Measurements from ENCODE around the gene THADA. TPM values are rescaled to one million over a fixed set of nuclear protein-coding genes. Genes with fewer than 3 reads are reported as not detected.
"Not testable (repeated sequence)": the region's sequence is repeated elsewhere in the genome, so short reads cannot be mapped to it uniquely, and the experiment has no call there.

Gene THADA
- total RNA-seq, 1 donor from 2014 or later, result 40.4 TPM

DNA sequence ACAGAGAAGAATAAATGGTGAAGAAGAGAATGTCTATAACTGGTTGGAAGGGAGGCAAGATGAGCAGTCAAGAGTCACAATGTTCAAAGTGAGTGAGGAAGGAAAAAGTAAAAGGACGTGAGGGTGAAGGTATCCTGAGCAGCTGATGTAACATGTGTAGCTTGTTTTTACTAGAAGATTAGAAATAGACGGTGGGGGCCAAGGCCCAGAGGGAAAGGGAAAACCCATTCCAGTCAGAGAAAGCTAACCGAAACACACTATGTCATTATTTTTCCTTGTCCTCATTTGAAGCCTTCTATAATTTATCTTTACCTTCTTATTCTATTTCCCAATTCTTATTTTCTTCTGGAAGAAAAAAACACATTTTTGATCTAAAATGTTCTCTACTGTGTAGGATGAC is 176.6 kb downstream of the THADA start:
- intact Hi-C loops (cut with micrococcal nuclease), result no loop called here

DNA sequence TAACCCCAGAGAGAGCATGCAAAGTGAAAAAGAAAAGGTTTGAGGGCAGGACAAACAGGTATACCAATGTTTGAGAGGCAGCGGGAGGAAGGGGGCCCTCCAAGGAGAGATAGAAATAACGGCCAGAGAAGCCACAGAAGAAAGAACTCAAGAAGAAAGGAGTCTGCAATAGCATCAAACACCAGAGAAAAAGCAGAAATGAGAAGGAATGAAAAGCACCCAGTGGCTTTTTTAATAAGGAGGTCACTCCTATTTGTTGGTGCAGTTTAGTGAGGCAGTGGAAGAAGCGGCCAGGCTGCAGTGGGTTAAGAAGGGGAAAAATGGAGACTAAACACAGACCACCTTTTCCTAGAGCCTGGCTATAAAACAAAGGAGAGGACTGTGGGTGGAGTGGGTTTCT is 177.2 kb downstream of the THADA start:
- intact Hi-C loops (cut with micrococcal nuclease), result no loop called here

GRCh38 chr2:43417300-43417699 is 178.5 kb downstream of the THADA start:
- intact Hi-C loops (cut with micrococcal nuclease), result no loop called here

DNA sequence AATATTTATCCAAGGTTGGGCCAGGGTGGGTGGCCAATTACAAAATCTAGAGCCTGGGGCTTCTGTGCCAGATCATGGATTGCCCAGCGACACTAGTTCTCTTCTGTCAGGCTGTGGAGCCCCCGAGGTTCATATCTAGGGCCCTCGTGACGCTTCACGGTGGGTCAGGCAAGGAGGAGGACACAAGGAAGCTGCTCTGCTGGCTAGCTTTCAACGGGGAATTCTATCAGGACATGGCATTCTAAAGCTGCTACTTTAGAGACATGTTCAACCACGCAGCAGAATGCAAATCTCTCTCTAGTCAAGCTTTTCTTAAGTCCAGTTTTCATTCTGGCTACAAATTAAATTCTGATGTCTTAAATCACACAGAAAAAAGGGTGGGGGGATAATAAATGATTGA is 180.2 kb downstream of the THADA start:
- intact Hi-C loops (cut with micrococcal nuclease), result no loop called here

DNA sequence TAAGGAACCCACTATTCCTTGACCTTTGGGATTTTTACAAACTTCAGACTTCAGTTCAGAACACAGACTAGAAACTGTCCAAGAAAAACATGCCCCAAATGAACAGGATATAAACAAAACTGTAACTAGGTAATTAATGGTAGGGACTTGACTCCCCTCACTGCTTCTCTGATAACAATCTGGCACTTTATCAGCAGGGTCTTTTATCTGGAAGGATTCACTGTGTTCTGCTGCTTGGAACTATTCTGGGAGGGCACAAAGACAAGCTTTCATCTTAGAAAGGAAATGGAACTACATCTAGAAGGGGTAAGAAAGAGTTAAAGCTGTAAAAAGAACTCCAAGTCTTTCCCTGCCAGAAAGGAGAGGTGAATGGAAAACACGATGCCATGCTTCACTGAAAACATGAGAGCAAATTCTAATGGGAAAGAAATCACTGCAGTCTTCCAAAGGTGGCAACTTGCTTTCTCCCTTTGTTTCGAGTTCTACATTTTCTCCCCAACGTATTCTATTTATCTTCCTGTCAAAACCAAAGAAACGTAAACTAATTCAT is 181.2 kb downstream of the THADA start:
- intact Hi-C loops (cut with micrococcal nuclease), result no loop called here

DNA sequence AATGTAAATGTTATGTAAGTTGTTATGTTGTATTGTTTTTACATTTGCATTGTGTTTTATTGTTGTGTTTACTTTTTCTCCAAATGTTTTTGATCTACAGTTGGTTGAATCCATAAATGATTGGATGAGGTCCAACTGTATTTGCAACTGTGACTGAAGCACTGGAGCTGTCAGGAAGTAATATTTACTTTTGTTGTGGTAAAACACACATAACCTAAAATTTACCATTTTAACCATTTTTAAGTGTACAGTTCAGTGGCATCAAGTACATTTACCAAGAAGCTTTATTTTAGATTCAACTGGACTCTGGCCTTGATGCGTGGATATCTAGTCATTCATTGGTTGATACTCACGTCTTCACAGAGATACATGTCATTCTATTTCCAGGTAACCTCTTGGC is 181.8 kb downstream of the THADA start:
- intact Hi-C loops (cut with micrococcal nuclease), result no loop called here

DNA sequence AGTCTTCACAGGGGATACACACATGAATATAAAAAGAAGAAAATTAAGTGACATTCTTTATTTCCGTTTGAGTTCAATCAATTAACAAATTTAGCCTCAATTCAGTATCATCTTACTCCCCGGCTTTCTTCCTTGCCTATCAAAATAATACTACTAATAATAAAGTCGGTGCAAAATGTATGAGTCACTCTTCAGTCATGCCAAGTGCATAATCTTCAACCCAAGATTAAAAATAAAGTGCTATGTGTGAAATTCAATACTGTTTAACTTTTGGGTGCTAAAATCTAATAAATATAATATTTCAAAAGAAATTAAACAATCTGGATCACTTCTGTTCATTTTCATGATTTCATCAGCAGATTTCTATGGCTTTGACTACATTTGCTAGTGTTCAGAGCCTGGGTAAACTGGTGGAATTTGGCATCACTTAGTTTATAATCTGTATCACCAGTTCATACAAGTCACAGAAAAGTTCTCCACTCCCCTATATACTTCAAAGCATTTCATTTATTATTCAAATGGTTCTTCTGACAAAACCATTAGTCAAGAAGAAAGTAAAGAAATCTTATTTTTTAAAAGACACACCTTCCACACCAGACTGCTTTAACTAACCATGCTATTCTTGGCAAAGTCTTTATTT is 183.6 kb downstream of the THADA start:
- intact Hi-C loops (cut with micrococcal nuclease), result loop anchor here (2.0 kb wide), 1 partner anchor 15 kb away; no protein-coding TSS in a partner anchor

DNA sequence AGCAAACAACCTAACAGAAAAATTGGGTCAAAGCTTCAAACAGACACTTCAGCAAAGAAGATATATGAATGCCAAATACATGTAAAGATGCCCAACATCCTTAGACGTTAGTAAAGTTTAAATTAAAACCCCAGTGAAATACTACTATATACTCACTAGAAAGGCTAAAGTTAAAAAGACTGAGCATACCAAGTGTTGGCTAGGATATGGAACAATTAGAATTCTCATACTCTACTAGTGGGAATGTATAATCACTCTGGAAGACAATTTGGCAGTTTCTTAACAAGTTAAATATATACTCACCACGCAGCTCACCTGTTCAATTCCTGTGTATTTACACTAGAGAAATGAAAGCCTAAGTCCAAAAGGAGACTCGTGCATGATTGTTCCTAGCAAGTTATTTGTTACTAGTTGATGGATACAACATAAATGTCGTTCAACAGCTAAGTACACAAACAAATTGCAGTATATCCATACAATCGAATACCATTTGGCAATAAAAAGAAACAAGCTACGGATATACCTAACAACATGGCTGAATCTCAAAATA is 185.7 kb downstream of the THADA start:
- intact Hi-C loops (cut with micrococcal nuclease), result no loop called here

GRCh38 chr2:43408407-43409160 is 187.3 kb downstream of the THADA start:
- intact Hi-C loops (cut with micrococcal nuclease), result no loop called here

DNA sequence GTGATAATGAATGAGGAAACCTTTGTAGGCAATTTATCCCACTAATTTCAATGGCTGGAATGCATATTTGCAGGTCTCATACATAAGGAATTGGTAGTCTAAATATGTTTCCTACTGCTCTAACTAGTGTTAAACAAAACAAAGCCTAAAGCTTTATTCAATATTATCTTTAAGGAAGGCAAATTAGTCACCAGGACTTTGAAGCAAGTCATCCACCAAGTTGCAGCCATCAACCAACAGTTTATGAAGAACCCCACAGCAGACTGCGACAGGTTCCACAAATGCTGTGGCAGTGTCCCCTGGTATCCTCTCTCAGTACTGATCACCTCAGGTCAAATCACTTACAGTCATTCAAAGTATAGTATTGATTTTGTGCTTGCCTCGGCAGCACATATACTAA is 187.9 kb downstream of the THADA start:
- intact Hi-C loops (cut with micrococcal nuclease), result no loop called here

- intact Hi-C loops (cut with micrococcal nuclease), result no loop called here
Measured at GRCh38 chr2:43406651-43407279, 189.1 kb downstream of the THADA start.

GRCh38 chr2:43405829-43406228 is 190.0 kb downstream of the THADA start:
- intact Hi-C loops (cut with micrococcal nuclease), result no loop called here

- intact Hi-C loops (cut with micrococcal nuclease), result loop anchor here (1.0 kb wide), 1 partner anchor 24 kb away; no protein-coding TSS in a partner anchor
Measured at GRCh38 chr2:43402452-43402937, 193.3 kb downstream of the THADA start.

GRCh38 chr2:43402002-43402401 is 193.8 kb downstream of the THADA start:
- intact Hi-C loops (cut with micrococcal nuclease), result loop anchor here (1.0 kb wide), 1 partner anchor 24 kb away; no protein-coding TSS in a partner anchor

DNA sequence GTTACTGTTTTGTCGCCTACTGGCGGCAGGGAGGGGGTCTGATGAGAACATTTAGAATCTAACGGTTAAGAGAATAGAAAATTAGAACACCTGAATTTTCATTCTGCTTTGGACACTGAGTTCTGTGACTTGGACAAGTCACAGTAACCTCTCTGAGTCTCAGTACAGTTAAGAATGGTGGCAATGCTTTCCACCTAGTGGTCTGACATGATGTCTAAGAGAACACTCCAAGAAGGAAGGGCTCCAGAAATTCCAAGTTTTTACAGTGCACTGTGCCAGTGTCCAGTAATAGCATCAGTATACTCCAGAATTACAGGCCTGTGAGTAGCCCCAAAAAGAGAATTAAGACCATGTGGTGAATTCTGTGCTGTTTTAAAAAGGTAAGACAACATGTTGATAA is 195.3 kb downstream of the THADA start:
- intact Hi-C loops (cut with micrococcal nuclease), result no loop called here

GRCh38 chr2:43399515-43400264 is 196.1 kb downstream of the THADA start:
- intact Hi-C loops (cut with micrococcal nuclease), result no loop called here

- intact Hi-C loops (cut with micrococcal nuclease), result no loop called here
Measured at GRCh38 chr2:43399098-43399497, 196.7 kb downstream of the THADA start.

DNA sequence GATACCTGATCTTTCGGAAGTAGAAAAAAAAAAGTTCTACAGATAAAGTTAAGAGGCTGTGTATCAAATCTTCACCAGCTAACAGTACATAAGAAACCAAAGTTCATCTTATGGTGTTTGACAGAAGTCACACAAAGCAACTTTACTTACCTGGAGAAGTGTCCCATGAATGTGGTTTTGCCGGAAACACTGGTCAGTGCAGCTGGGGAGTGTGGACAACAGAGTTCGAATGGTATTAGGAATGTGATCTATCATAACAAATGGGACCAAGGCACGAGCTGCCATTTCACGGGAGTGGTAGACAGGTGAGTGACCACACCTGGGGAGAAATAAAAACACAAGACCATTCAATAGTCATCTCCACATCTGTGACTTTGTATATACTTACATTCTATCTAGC is 198.0 kb downstream of the THADA start:
- intact Hi-C loops (cut with micrococcal nuclease), result no loop called here

DNA sequence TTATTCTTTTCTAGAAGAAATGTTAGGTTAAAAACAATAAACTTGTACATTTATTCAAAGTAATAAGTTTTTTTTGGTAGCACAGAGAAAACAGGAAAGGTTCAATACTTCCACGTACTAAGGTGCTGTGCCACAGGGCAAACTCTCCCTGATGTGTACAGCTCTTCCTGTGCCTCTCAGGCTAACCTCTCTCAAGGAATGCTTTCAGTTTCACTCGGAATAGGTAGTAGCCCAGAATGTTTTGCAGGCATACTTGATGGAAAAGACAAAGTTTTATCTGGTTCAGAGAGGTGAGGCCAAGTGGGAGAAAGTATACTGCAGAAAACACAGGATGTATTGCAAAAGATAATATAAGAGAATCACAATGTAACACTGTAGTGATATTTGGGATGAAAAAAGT is 198.4 kb downstream of the THADA start:
- intact Hi-C loops (cut with micrococcal nuclease), result no loop called here

DNA sequence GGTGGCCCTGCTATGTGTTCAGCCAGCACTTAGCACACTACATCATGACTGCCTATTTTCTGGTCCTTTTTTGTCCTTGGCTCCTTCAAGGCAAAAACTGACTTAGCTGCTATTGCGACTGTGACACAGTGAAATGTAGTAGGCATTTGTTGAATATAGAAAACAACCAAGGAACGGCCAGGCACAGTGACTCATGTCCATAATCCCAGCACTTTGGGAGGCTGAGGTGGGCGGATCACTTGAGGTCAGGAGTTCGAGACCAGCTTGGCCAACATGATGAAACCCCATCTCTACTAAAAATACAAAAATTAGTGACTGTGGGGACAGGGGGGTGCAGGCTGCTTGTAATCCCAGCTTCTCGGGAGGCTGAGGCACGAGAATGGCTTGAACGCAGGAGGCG is 199.5 kb downstream of the THADA start:
- intact Hi-C loops (cut with micrococcal nuclease), result not testable (repeated sequence)

DNA sequence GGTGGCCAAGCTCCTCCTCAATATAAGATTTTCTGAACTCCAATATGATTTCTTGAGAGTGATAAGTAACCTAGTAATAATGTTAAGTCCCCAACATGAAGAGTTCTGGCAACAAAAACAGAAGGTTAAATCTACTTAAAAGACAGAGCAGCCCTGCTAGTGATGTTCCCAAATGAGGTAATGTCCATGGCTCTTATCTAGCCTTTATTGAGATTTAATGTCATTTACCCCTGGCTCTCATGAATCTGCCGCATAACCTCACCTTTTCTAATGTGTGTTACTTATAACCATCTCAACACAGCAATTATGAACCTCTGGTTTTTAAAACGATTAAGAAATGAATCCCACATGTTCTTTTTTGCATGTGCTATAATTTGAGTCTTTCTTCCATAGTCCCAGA is 201.9 kb downstream of the THADA start:
- intact Hi-C loops (cut with micrococcal nuclease), result no loop called here
